Measurements from ENCODE around the gene CCDC27.

CCDC27 gene

DNA sequence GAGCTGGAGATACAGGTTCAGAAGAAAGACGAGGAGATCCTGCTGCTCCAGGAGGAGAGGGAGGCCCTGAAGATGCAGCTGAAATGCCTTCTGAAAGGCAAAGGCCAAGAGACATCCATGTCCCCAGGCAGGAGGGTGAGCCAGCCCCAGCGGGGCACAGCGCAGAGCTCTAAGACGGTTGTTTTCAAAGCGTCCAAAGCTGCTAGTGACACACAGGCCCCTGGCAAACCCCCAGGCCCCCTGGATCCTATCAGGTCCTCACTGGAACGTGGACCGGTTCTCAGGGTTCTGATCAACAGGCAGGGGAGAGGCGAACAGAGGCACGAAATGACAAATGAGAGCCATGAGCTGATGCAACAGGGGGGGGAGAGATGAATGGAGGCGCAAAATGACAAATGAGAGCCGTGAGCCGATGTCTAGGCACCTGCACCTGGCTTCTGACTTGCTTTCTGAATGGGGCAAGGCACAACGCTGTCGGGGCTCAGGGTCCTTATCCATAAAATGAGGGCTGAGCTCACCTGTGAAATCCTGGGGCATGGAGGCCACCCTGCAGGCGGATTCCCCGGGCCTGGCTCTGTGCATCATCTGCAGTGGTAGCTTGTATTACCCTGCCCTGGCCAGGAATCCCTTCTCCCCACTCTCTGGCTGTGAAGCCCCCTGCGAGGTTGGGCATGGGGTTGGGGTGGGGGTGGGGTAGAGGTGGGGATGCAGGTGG is 9.2 kb downstream of the CCDC27 start:
- no peak for DNase-seq

GRCh38 chr1:3762151-3762872 is 10.1 kb downstream of the CCDC27 start:
- DNase-seq = no peak

DNA sequence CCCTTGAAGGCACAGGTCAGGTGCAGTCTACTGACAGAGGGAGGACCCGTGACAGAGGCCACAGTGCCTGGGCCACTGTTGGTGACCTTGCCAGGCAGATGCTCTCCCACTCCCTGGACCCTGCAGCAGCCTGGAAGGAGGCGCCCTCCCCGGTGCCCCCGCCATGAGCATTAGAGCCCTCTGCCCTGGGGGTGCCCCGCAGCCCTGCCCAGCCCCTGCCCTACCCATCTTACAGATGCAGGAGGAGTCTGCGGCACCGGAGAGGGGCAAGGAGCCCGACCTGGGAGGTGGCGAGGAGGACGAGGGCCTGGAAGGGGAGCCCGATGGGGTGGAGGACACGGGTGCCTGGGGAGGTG is 10.6 kb downstream of the CCDC27 start:
- DNase-seq = no peak

DNA sequence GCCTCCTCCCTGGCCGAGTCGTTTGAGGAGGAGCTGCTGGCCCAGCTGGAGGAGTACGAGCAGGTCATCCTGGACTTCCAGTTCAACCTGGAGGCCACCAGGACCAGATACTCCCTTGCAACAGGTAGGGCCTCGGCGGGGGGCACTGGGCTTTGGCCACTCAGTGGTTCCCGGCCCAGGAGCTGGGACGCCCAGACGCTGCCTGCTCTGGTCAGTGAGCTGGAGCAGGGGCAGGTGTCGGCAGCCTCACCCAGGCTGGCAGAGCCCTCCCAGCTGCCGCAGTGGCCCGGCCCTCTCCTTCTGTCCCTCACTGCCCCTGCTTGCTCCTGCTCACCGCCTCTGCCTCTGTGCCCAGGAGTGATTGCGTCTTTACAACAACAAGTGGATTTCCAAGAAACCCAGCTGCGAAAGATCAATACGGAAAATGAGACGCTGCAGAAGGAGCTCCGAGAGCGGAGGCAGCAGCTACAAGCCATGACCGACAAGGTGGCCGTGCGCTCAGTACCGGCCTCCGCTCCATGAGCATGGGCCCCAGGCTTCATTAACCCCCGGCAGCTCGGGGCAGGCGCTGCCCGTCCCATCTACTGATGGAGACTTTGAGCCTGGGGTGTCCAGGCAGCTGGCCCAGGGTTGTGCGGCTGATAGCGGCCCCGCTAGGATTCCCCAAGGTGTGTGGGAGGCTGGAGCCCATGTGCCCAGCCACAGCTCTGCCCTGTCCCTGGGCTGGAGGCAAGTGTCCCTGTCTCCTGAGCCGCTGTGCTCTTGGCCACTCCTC is 11.3 kb downstream of the CCDC27 start:
- no peak for DNase-seq

GRCh38 chr1:3767328-3767925 is 15.2 kb downstream of the CCDC27 start:
- no peak for DNase-seq

DNA sequence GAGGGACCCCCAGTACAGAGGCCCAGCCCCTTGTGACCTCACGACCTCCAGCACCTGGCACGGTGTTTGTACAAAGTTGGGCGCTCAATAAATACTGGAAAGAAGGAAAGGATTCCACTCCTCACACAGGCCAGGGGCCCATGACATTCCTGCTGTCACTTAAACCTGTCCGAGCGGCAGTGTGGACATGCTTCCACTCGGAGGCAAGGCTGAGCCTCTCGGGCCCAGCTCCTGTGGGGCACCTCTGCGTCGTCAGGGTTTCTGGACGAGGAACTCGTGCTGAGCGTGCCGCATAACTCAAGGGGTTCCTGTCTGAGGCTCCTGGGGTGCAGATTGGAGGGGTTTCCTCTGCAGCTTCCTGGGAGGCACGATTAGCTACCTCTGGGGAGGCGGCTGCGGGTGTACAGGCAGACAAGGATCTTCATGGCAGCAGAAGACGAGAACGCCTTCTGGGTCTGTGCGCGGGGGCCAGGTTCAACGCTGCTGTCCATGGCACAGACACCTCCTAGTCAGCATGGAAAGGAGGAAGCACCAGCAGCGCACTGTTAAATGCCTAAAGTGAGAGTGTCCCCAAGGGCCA is 16.7 kb downstream of the CCDC27 start:
- DNase-seq = no peak

DNA sequence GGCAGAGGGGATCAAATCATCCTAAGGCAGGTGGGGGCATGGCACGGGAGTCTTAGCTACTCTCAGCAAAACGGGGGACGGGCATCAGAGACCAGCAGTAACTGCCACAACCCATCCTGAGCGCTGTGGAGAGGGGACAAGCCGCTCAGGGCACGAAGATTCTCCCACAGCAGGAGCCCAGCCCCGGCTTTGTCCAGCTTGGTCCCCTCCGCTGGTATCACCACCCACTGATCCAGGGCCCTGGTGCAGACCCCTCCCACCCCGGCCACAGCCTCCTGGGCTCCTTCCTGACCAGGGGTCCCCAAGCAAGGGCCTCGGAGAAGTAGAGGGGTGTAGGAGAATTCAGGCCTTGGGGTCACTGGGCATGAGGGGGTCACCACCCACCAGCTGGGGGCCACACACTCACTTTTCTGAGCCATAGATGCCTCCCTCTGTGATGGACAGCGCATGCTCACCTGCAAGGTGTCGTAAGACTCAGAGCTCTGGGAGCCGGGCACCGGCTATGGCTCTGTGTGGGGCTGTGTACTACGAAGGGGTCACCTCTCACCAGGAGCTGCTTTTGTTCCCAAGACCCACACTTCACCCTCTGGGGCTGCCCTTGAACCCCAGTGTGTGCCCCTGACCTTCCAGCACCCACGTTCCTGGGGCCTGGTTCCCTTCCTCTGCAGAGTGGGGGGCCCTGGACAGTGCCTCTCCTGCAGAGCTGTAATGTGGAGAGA is 18.0 kb downstream of the CCDC27 start:
- no peak for DNase-seq

DNA sequence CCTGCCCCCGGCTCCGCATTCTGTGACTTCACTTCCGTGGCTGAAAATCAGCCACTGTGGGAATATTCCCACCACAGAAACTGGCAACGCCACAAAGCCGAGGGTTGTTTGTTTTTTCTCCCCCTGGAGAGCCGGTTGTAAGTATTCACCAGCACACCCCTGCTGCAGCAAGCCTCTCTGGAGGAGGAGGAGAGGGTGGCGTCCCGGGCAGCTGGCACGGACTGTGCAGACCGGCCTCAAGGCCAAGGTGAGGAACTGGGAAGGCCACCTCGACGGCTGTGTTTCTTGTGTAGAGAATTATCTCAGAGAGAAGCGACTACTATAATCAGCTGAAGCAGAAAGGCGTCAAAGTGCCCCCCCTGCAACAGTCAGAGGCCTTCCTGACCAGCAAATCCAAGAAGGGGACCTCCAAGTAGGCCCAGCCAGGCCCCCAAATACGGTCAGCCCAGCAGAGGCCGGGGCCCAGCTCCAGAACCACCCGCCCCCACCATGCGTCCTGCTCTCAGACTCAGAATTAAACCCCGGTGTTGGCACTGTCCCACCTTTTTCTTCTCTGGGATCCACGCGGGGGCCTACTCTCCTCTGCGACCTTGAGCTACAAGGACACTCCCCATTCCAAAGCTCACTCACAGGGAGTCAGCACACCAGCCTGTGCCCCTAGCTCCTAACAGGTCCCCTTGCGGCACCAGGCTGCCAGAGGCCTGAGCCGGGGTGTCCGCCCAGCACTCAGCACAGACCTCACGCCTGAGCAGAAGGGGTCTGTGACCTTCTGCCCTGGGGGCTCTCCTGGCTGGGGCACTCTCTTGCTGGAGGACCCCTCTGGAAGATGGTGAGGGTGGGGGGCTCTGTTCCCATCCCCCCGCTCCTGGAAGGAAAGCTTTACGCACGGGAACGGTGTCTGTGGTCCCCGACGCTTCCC is 19.1 kb downstream of the CCDC27 start:
- DNase-seq = no peak

DNA sequence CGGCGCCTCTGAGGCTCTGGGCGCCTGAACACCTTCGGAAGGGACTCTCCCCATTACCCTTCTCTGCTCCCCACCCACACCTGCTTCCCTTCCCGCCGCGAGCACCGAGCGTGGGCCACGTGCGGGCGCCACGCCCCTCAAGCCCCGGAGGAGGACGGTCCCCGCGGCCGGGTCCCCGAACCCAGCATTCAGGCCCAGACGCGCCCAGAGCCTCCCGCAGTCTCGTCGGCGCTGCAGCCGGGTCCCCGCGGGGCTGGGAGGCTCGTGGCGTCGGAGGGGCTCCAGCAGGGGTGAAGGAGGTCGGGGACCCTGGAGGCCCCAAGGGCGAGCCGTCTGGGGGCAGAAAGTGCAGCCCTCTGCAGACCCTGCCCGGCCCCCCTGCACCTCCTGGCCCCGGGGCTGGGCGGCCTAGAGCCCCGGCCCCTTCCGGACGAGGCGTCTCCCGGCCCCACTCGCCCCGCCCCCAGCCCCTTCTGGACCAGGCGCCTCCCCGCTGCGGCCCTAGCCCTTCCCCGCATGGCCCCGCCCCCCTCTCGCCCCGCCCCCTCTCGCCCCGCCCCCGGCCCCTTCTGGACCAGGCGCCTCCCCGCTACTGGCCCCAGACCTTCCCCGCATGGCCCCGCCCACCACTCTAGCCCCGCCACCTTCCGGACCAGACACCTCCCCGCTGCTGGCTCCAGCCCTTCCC is 19.9 kb downstream of the CCDC27 start:
- peak; percentile 95 for DNase-seq

GRCh38 chr1:3772715-3773571 is 20.7 kb downstream of the CCDC27 start, which contains the start of gene SMIM1:
Gene SMIM1, plus strand, starts transcription at chr1:3772749. Its CDS starts 2,625 bp downstream, at chr1:3775374.
- peak; percentile 43 for DNase-seq

DNA sequence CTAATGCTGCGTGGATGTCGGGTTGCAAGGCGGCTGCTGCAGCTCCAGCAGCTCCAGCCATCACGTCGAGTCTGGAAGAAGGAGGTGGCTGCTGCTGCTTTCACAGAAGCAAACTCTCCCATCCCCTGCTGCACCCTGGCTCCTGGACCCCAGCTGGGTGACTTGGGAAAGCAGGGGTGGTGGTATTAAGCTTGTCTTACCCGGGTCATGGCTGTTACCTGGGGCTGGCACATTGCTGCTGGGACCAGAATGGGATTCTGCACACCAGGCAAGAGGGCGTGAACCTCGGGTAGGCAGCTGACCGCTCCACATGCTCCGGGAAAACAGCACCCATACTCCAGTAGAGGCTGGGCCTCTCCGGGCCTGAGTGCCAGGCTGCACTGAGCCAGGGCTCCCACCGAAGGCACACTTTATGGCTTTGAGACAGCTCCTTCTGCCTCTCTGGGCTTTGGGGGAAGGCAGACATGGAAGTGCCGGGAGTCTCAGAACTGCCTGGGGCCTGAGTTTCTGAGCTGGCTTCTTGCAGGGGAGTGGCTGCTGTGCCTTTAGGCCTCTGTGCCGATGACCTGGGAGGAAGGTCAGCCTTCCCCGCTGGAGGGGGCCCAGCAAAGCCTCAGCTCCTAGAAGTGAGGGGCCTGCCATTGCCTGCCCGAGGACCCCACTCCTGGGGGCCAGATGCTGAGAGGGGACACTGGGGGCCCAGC is 21.5 kb downstream of the CCDC27 start:
- no peak for DNase-seq

- DNase-seq = no peak
These were observed 22.2 kb downstream of the CCDC27 start for GRCh38 chr1:3774276-3774945.

DNA sequence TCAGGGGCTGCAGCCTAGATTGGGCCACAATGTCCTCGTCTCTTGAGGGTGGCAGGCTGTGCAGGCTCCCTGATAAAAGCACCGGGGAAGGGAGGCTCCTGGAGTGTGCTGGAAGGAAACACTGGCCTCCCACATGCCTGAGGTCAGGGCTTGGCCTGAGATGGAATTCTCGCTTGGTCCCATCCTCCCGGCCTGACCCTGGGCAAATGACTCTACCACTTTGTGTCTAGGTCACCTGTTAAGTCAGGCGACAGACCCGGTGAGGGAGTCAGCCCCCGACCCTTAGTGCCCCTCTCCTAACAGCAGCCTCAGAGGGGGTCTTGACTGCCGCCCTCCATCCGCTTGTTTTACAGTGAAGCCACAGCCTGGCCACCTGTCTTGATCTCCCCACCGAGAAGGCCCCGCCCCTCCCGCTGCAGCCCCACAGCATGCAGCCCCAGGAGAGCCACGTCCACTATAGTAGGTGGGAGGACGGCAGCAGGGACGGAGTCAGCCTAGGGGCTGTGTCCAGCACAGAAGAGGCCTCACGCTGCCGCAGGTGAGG is 22.8 kb downstream of the CCDC27 start:
- DNase-seq = no peak

DNA sequence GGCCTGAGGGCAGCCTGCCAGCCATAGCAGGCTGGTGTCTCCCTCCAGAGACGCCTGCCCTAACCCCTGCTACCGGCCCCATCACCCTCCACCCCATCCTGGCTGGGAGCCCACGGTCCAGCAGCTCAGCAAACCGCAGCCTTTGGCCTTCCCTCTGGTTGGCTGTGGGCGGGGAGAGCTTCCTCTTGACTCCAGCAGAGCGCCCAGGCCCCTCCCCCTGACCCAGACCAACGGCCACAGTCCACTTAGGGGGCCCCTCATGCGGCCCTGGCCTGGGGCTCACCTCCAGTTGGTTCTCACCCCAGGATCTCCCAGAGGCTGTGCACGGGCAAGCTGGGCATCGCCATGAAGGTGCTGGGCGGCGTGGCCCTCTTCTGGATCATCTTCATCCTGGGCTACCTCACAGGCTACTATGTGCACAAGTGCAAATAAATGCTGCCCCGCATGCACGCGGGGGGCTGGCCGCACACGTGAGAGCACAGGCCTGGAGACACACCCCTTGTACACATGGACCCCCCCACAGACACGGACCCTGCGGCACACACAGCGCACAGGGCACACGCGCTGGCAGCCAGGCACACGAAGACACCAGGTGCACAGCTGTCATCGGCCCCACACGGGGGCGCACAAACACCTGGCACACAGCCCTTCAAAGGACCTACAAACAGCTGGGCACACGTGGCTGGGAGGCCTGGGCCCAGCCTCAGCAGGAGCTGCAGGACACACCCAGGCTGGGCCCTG is 23.4 kb downstream of the CCDC27 start:
- peak; percentile 71 for DNase-seq

DNA sequence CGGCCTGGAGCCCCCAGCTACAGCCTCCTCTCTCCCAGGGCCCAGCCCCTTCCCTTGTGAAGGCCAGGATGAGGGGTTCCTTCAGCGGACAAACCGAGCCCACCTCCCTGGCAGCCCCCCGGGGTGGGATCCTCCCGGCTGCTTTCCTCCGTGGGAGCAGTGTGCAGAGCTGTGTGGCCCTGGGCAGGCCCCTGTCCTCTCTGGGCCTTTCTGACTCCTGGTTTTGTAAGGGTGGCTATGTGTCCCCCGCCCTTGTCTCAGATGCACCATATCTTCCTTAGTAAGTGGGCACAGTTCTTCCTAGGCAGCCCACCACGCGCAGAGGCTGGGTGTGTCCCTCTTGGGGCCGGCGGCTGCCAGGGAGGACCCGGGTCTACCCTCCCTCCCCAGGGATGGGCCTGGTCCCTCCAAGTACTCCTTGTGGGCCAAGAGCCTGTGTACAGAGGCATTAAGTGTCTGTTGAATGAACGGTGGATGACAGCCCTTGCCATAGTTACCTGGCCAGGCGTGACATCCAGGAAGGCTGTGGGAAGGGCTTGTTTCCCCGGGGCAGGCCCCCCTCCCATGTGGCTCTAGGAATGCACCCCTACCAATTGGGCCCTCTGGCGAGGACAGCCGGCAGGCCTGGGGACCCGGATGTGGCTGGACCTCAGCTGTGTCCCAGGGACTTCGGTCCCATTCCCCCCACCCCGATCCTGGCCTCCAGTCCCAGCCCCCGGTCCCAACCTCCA is 24.1 kb downstream of the CCDC27 start:
- DNase-seq = no peak

GRCh38 chr1:3777078-3777547 is 24.9 kb downstream of the CCDC27 start:
- no peak for DNase-seq
